Measurements from ENCODE around the gene PHGDH.

- TF ChIP-seq EZH2 (IDR thresholded peaks at IDR 0.05; ENCODE audit: insufficient read depth, poor library complexity, severe bottlenecking): no peak
- no peak for TF ChIP-seq EZH2phosphoT487 (IDR thresholded peaks at IDR 0.05; ENCODE audit: insufficient read depth, low read depth)
Observed at GRCh38 chr1:119766374-119766794, 54.6 kb downstream of the PHGDH start.

All from GM23248 (cell line).